SU-DHL-6 (cell line): ENCODE measurements around the gene ORMDL3.

Experiments used
- H2AFZ ChIP-seq: fragments of 200-600 bp; sonication (generic); 2 replicates; pipeline ENCODE4 v1.6.1; 2014; ENCODE audit warnings: low read depth, mild to moderate bottlenecking, moderate library complexity, mixed read lengths, antibody characterized with exemption, low read length; ENCODE audit not compliant: severe bottlenecking
- H3F3A ChIP-seq: fragments of 200-600 bp; shearing (Covaris generic); 2 replicates; pipeline ENCODE4 v1.6.0; 2016; ENCODE audit warnings: antibody characterized with exemption, mild to moderate bottlenecking; ENCODE audit not compliant: insufficient read depth
- H3K27ac ChIP-seq: fragments of 200-600 bp; sonication (generic); 2 replicates; pipeline ENCODE4 v1.5.1; 2016; ENCODE audit warnings: low read depth, mild to moderate bottlenecking, low read length, moderate library complexity, mixed read lengths
- H3K27me3 ChIP-seq: fragments of 200-600 bp; sonication (generic), shearing (Covaris generic); 2 replicates; pipeline ENCODE4 v1.6.0; 2014; ENCODE audit warnings: mild to moderate bottlenecking, low read length
- H3K36me3 ChIP-seq: fragments of 200-600 bp; sonication (generic); 2 replicates; pipeline ENCODE4 v1.6.1; 2014; ENCODE audit warnings: mild to moderate bottlenecking, low read length, mixed read lengths
- H3K4me2 ChIP-seq: fragments of 300-600, 200-600 bp; shearing (Covaris generic), sonication (generic); 2 replicates; pipeline ENCODE4 v1.6.0; 2014; ENCODE audit warnings: low read length, low read depth, mild to moderate bottlenecking; ENCODE audit not compliant: poor library complexity, severe bottlenecking
- H3K4me3 ChIP-seq: fragments of 200-600 bp; sonication (generic); 2 replicates; pipeline ENCODE4 v1.5.1; 2014; ENCODE audit warnings: antibody characterized with exemption, low read length, mild to moderate bottlenecking, mixed read lengths; ENCODE audit not compliant: insufficient read depth, poor library complexity, severe bottlenecking
- H3K79me2 ChIP-seq: fragments of 200-600 bp; sonication (generic); 2 replicates; pipeline ENCODE4 v1.6.1; 2014; ENCODE audit warnings: mild to moderate bottlenecking, low read length, moderate library complexity; ENCODE audit not compliant: insufficient read depth
- H3K9ac ChIP-seq: fragments of 200-600 bp; sonication (generic); 2 replicates; pipeline ENCODE4 v1.7.0; 2014; ENCODE audit warnings: mild to moderate bottlenecking, low read length
- H3K9me2 ChIP-seq: fragments of 200-600 bp; sonication (generic); replicated peaks from 2 replicates; pipeline ENCODE4 v1.6.1; 2014; ENCODE audit warnings: low read length; ENCODE audit not compliant: insufficient read depth
- H3K9me3 ChIP-seq: fragments of 200-600 bp; sonication (generic); 2 replicates; pipeline ENCODE4 v1.6.1; 2014; ENCODE audit warnings: low read length, mixed read lengths; ENCODE audit not compliant: insufficient read depth
- H4K20me1 ChIP-seq: fragments of 200-600 bp; sonication (generic); 2 replicates; pipeline ENCODE4 v1.6.1; 2014; ENCODE audit warnings: low read depth, mild to moderate bottlenecking, antibody characterized with exemption, low read length, moderate library complexity, mixed read lengths
- EZH2phosphoT487 ChIP-seq: fragments of 200-600 bp; sonication (generic), shearing (Covaris generic); conservative IDR thresholded peaks from 2 replicates; pipeline ENCODE4 v1.6.1; 2018; ENCODE audit warnings: mild to moderate bottlenecking, antibody characterized with exemption, low read length, moderate library complexity, mixed read lengths
- TF ChIP-seq, protein P1 (sequence below): fragments of 200-600 bp; sonication (generic); IDR thresholded peaks from one replicate; pipeline ENCODE4 v1.5.1; 2017; ENCODE audit warnings: antibody characterized with exemption, mild to moderate bottlenecking, low read length, moderate library complexity; ENCODE audit not compliant: insufficient read depth, poor library complexity, severe bottlenecking

ORMDL3 gene

DNA sequence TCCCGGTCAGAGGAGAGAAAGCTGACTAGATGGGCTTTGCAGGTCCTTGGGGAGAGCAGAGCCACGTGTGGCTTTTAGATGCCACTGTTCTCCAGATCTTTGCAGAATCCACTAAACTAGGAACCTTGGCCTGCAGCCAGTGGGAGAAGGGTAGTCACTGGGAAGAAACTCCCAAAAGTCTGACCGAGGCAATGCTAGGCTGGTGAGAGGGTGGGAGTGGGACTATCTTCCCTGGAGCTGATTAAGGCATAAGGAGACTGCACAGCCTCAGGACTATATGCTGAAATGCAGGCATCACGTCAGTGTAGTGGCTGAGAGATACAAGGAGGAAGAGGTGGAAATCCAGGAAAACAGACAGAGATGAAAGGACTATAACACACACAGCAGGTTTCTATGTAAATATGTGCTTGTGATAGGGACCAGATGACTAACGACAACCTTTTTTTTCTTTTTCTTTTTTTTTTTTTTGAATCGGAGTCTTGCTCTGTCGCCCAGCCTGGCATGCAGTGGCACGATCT, 33.2 kb upstream of the ORMDL3 start:
- H3K27me3 ChIP-seq = no peaks in the 10 kb centered on the region
- no peak overlapping the region for H3K27ac ChIP-seq
- no peaks in the 10 kb centered on the region for H3K36me3 ChIP-seq
- no peaks in the 10 kb centered on the region for H3K9me3 ChIP-seq
- no peak overlapping the region for H3K9ac ChIP-seq
- TF ChIP-seq, protein P1, sequence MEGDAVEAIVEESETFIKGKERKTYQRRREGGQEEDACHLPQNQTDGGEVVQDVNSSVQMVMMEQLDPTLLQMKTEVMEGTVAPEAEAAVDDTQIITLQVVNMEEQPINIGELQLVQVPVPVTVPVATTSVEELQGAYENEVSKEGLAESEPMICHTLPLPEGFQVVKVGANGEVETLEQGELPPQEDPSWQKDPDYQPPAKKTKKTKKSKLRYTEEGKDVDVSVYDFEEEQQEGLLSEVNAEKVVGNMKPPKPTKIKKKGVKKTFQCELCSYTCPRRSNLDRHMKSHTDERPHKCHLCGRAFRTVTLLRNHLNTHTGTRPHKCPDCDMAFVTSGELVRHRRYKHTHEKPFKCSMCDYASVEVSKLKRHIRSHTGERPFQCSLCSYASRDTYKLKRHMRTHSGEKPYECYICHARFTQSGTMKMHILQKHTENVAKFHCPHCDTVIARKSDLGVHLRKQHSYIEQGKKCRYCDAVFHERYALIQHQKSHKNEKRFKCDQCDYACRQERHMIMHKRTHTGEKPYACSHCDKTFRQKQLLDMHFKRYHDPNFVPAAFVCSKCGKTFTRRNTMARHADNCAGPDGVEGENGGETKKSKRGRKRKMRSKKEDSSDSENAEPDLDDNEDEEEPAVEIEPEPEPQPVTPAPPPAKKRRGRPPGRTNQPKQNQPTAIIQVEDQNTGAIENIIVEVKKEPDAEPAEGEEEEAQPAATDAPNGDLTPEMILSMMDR = no peak
- no peak for TF ChIP-seq EZH2phosphoT487
- no peaks in the 10 kb centered on the region for H3K79me2 ChIP-seq
- no peaks in the 10 kb centered on the region for H3K9me2 ChIP-seq
- no peak overlapping the region for H2AFZ ChIP-seq
- H3K4me2 ChIP-seq = no peak overlapping the region
- H3K4me3 ChIP-seq = no peak overlapping the region
- H4K20me1 ChIP-seq = no peaks in the 10 kb centered on the region
- H3F3A ChIP-seq = no peaks in the 10 kb centered on the region

DNA sequence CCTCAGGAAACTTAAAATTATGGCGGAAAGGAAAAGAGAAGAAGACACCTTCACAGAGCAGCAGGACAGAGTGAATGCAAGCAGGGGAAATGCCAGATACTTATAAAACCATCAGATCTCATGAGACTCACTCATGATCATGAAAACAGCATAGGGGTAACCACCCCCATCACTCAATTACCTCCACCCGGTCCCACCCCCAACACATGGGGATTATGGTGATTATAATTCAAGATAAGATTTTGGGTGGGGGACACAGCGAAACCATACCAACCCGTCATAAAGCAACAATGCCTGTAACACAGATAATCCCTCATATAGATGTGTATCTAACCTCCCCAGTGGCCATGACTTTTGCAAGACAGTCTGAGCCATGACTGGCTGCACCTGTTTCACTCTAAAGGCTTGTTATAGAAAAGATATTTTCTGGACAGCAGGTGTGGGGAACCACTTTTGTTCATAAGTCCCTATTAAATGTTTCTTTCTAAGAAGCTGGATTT, 28.4 kb upstream of the ORMDL3 start:
- Histone ChIP-seq H3K36me3 (no peaks in the 10 kb centered on the region), H3K4me3 (no peak overlapping the region), H3K9ac (no peak overlapping the region), H3K4me2 (no peak overlapping the region), H3K9me2 (no peaks in the 10 kb centered on the region), H2AFZ (no peak overlapping the region), H3F3A (no peaks in the 10 kb centered on the region; the same call in 1 of the 2 replicates), H3K27ac (no peak overlapping the region), H3K27me3 (no peaks in the 10 kb centered on the region), H3K9me3 (no peaks in the 10 kb centered on the region), H4K20me1 (no peaks in the 10 kb centered on the region), H3K79me2 (no peaks in the 10 kb centered on the region)
- TF ChIP-seq, protein P1 = no peak
- no peak for TF ChIP-seq EZH2phosphoT487

DNA sequence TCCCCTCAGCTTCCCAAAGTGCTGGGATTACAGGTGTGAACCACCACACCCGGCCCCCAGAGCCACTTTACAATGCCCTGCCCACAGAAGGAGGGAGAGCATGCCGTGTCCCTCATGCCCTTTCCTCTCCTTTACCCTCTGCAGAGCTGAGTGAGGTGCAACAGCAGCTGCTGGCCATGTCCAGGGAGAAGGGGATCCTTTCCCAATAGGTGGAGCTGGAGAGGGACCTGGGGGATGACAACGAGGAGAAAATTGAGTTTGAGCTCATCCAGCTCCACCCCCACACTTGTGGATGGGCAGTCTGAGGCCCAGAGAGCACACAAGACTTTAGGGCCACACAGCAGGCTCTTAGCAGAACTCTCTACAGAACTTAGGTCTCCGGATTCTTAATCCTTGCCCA, 27.5 kb upstream of the ORMDL3 start:
- Histone ChIP-seq H3K9me2 (no peaks in the 10 kb centered on the region), H3K9ac (no peak overlapping the region), H3F3A (no peaks in the 10 kb centered on the region; the same call in 1 of the 2 replicates), H2AFZ (no peak overlapping the region), H3K27ac (no peak overlapping the region), H3K36me3 (no peaks in the 10 kb centered on the region), H3K79me2 (no peaks in the 10 kb centered on the region), H4K20me1 (no peaks in the 10 kb centered on the region), H3K4me3 (no peak overlapping the region), H3K27me3 (no peaks in the 10 kb centered on the region), H3K9me3 (no peaks in the 10 kb centered on the region), H3K4me2 (no peak overlapping the region)
- TF ChIP-seq, protein P1 = no peak
- no peak for TF ChIP-seq EZH2phosphoT487
